KMS-11 (cell line): ENCODE results near the gene PIP5K1C.

Source experiments
- H2AFZ ChIP-seq: fragments of 200-600 bp; sonication (generic); 2 replicates; pipeline ENCODE4 v1.6.1; 2016; ENCODE audit warnings: antibody characterized with exemption, mixed run types, low read depth
- H3K27ac ChIP-seq: fragments of 200-600 bp; sonication (generic); 2 replicates; pipeline ENCODE4 v1.6.1; 2016; ENCODE audit warnings: mild to moderate bottlenecking, mixed run types
- H3K27me3 ChIP-seq: fragments of 200-600 bp; sonication (generic); 2 replicates; pipeline ENCODE4 v1.6.1; 2017; ENCODE audit warnings: mild to moderate bottlenecking, low read depth, mixed run types, moderate library complexity; ENCODE audit not compliant: insufficient read depth
- H3K36me3 ChIP-seq: fragments of 200-600 bp; sonication (generic); 2 replicates; pipeline ENCODE4 v1.6.1; 2017; ENCODE audit warnings: mild to moderate bottlenecking, mixed run types; ENCODE audit not compliant: insufficient read depth
- H3K4me1 ChIP-seq: fragments of 200-600 bp; sonication (generic); 2 replicates; pipeline ENCODE4 v1.6.1; 2016; ENCODE audit warnings: mild to moderate bottlenecking, low read depth, mixed run types; ENCODE audit not compliant: poor library complexity, severe bottlenecking
- H3K4me2 ChIP-seq: fragments of 200-600 bp; sonication (generic); 2 replicates; pipeline ENCODE4 v1.7.0; 2016; ENCODE audit warnings: mild to moderate bottlenecking, mixed run types
- H3K4me3 ChIP-seq: fragments of 200-600 bp; sonication (generic); IDR thresholded peaks from 2 replicates; pipeline ENCODE4 v1.6.1; 2017; ENCODE audit warnings: low read depth, low read length, mixed read lengths; ENCODE audit not compliant: insufficient read depth
- H3K79me2 ChIP-seq: fragments of 200-600 bp; sonication (generic); 2 replicates; pipeline ENCODE4 v1.6.1; 2016; ENCODE audit warnings: low read depth, mixed run types; ENCODE audit not compliant: insufficient read depth
- H3K9ac ChIP-seq: fragments of 200-600 bp; sonication (generic); 2 replicates; pipeline ENCODE4 v1.6.1; 2016; ENCODE audit warnings: mild to moderate bottlenecking, mixed run types
- H4K20me1 ChIP-seq: fragments of 200-600 bp; sonication (generic); 2 replicates; pipeline ENCODE4 v1.6.1; 2016; ENCODE audit warnings: mild to moderate bottlenecking, mixed run types; ENCODE audit not compliant: insufficient read depth
- TF ChIP-seq, protein P1 (sequence below): fragments of 200-600 bp; sonication (generic); conservative IDR thresholded peaks from 2 replicates; pipeline ENCODE4 v1.6.1; 2017; ENCODE audit warnings: low read depth, mild to moderate bottlenecking, antibody characterized with exemption, low read length, moderate library complexity, mixed read lengths

PIP5K1C gene

DNA sequence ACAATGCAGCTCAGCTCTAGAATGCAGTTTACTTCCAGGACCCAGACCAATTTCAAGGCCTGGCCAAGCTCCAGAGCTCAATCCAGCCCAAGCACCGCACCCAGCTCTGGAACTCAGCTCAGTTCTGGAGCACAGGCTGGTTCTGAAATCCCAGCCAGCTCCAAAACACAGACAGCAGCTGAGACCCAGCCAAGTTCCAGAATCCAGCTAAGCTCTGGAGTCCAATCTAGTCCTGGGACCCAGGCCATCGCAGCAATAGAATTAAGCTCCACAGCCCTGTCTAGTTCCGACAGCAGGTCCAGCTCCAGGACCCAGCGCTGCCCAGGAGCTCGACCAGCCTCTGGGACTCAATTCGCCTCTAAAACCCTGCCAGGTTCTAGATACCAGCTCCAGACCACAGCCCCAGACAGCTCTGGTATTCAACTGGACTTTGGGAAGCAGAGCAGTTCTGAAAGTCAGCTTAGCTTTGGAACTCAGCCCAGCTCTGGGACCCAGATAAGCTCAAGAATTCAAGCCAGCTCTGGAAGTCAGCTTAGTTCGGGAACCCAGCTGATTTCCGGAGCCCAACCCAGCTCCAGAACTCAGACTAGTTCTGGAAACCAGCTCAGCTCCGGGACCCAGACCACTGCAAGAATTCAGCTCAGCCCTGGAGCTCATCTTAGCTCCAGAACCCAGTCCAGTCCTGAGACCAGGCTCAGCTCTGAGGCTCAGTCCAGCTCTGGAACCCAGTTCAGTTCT is 108.2 kb downstream of the PIP5K1C start:
- Histone ChIP-seq H3K27ac (no peak overlapping the region), H3K4me3 (no peak overlapping the region), H3K36me3 (no peaks in the 10 kb centered on the region), H3K4me2 (no peak overlapping the region), H3K4me1 (no peaks in the 10 kb centered on the region), H2AFZ (no peak overlapping the region), H3K79me2 (no peaks in the 10 kb centered on the region), H3K27me3 (peaks cover 40% of the 10 kb centered on the region), H4K20me1 (no peaks in the 10 kb centered on the region), H3K9ac (no peak overlapping the region)
- TF ChIP-seq, protein P1, sequence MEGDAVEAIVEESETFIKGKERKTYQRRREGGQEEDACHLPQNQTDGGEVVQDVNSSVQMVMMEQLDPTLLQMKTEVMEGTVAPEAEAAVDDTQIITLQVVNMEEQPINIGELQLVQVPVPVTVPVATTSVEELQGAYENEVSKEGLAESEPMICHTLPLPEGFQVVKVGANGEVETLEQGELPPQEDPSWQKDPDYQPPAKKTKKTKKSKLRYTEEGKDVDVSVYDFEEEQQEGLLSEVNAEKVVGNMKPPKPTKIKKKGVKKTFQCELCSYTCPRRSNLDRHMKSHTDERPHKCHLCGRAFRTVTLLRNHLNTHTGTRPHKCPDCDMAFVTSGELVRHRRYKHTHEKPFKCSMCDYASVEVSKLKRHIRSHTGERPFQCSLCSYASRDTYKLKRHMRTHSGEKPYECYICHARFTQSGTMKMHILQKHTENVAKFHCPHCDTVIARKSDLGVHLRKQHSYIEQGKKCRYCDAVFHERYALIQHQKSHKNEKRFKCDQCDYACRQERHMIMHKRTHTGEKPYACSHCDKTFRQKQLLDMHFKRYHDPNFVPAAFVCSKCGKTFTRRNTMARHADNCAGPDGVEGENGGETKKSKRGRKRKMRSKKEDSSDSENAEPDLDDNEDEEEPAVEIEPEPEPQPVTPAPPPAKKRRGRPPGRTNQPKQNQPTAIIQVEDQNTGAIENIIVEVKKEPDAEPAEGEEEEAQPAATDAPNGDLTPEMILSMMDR, result no peak

DNA sequence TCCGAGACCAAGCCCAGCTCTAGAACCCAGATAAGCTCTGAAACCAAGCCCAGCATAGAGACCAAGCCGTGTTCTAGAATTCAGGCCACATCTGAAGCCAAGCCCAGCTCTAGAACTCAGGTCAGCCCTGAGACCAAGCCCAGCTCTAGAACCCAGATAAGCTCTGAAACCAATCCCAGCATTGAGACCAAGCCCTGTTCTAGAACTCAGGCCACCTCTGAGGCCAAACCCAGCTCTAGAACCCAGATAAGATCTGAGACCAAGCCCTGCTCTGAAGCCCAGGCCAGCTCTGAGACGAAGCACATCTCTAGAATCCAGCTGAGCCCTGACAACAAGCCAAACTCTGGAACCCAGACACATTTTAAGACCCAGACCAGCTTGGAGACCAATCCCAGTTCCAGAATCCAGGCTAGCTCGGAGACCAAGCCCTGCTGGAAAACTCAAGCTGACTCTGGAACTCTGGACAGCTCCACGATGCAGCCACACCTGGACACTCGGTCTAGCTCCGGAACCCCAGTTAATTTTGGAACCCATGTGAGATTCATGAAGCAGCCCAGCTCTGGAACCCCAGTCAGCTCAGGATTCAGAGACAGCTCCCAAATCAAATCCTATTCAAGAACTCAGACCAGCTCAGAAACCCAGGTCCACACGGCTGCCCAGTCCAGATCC is 109.1 kb downstream of the PIP5K1C start:
- H3K4me1 ChIP-seq, result no peaks in the 10 kb centered on the region
- no peak overlapping the region for H3K27ac ChIP-seq
- no peak overlapping the region for H3K4me3 ChIP-seq
- H2AFZ ChIP-seq, result no peak overlapping the region
- no peaks in the 10 kb centered on the region for H3K79me2 ChIP-seq
- TF ChIP-seq, protein P1, result no peak
- H3K9ac ChIP-seq, result no peak overlapping the region
- no peak overlapping the region for H3K4me2 ChIP-seq
- peaks cover 37% of the 10 kb centered on the region for H3K27me3 ChIP-seq
- no peaks in the 10 kb centered on the region for H4K20me1 ChIP-seq
- H3K36me3 ChIP-seq, result no peaks in the 10 kb centered on the region

DNA sequence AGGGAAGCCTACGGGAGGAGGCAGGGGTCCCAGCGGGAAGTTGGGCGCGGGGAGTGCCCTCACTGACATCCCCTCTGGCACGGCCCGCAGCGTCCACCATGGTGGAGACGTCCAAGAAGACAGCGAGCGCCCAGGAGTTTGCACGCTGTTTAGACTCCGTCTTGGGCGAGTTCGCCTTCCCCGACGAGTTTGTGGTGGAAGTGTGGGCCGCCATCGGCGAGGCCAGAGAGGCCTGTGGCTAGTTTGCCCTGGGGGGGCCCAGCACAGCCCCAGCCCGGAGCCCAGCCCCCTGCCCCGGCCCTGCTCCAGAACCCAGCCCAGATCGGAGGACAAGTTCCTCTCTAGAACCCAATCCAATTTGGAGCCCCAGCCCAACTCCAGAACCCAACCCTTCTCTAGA is 110.3 kb downstream of the PIP5K1C start:
- no peak overlapping the region for H2AFZ ChIP-seq
- no peaks in the 10 kb centered on the region for H4K20me1 ChIP-seq
- no peak overlapping the region for H3K9ac ChIP-seq
- H3K27ac ChIP-seq, result no peak overlapping the region
- TF ChIP-seq, protein P1, result no peak
- H3K36me3 ChIP-seq, result no peaks in the 10 kb centered on the region
- H3K4me2 ChIP-seq, result no peak overlapping the region
- H3K4me1 ChIP-seq, result no peaks in the 10 kb centered on the region
- H3K27me3 ChIP-seq, result peaks cover 39% of the 10 kb centered on the region
- no peaks in the 10 kb centered on the region for H3K79me2 ChIP-seq
- H3K4me3 ChIP-seq, result no peak overlapping the region

DNA sequence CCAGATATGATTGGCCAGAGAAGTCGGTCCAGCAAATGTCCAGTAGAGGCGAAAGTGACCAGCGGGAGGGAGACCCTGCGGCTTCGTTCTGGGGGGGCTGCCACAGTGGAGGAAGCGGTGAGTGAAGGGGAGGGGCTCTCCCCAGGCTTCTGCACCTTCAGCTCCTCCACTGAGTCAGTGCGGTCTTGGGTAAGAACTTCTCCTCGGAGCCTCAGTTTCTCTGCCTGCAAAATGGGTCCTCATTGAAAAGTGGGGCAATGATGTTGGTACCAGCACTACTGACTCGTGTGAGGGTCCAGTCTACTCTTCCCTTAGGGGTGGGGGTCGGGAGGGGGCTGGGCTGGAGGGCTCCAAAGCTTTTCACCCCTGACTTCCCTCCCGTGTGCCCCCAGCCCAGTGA is 110.8 kb downstream of the PIP5K1C start:
- Histone ChIP-seq H3K27ac (no peak overlapping the region), H3K79me2 (no peaks in the 10 kb centered on the region), H3K4me1 (no peaks in the 10 kb centered on the region), H2AFZ (no peak overlapping the region), H4K20me1 (no peaks in the 10 kb centered on the region), H3K36me3 (no peaks in the 10 kb centered on the region), H3K4me2 (no peak overlapping the region), H3K9ac (no peak overlapping the region), H3K27me3 (peaks cover 36% of the 10 kb centered on the region), H3K4me3 (no peak overlapping the region)
- TF ChIP-seq, protein P1, result no peak
